HTR-8/SVneo (cell line): ENCODE results near the gene GBF1.
A peak's percentile ranks its signal among the peaks of the same experiment; 100 is the strongest.
"Not testable (repeated sequence)": the region's sequence is repeated elsewhere in the genome, so short reads cannot be mapped to it uniquely, and the experiment has no call there.

ENCODE experiments used
- DNase-seq: peaks from one replicate; pipeline ENCODE4 v3.0.0; 2011; ENCODE audit warnings: low spot score, mixed read lengths; ENCODE audit not compliant: insufficient read length
- FAIRE-seq: peaks from 2 replicates; lab custom pipeline; 2011; peaks lifted over from hg19 to GRCh38; lab: Jason Lieb, UNC

The GBF1 gene

DNA sequence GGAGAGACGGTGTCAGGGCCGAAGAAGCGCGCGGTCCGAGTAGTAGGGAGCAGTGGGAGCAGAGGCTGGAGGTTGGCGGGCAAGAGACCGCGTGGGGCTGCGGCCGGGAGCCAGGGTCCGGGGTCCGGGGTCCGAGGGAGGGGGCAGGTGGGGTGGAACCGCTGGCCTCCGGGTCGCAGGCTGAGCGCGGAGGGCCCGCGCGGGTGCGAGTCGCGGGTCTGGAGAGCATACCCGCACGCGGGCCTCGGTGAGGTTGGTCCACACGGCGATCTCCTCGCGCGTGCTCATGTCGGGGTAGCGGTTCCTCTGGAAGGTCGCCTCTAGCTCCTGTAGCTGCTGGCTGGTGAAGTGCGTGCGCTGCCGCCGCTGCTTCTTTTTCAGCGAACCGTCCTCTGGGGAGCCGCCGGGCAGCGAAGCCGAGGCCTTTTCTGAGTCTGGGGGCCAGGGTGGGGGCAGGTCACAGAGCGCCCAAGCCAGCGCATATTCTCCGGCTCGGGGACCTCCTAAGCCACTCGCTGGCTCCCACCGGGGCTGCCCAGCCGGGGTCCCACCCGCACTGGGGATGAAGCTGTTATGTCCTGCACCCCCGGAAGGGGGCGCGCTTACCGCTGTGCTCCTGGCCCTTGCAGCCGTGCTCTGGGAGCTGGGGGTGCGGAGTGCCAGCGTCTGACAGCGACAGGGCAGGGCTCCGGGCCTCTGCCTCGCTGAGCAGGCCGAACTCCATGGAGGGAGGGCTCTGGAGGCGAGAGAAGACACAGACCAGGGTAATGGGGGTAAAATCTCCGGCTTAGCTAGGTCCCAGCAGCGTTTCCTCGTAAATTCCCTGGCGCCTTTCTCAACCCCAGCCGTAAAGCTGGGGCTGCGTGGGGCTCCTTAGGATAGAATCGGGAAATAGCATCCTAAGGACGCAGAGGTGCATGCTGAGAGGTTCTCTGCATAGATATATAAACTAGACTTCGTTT, 13.7 kb upstream of the GBF1 start:
- FAIRE-seq (peak; percentile 44), DNase-seq (peak; percentile 67)

DNA sequence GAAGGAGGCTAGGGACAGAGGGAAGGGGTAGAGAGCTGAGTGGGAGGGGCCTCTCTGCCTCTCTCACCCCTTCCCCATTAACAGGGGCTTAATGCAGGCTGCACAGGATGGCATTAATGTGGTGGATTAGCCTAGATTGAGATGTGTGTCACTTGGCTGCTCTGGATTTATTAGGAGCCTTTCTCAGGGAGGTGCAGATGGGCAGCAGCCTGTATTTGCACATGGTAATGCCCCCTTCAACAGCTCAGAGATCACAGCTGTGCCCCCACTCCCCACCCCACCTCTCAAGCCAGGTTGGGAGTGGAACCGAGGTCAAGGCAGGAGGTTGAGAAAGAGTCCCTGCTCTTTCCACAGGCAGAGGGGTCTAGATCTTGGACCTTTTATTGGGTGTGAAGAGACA, 11.3 kb upstream of the GBF1 start:
- FAIRE-seq (no peak), DNase-seq (no peak)

DNA sequence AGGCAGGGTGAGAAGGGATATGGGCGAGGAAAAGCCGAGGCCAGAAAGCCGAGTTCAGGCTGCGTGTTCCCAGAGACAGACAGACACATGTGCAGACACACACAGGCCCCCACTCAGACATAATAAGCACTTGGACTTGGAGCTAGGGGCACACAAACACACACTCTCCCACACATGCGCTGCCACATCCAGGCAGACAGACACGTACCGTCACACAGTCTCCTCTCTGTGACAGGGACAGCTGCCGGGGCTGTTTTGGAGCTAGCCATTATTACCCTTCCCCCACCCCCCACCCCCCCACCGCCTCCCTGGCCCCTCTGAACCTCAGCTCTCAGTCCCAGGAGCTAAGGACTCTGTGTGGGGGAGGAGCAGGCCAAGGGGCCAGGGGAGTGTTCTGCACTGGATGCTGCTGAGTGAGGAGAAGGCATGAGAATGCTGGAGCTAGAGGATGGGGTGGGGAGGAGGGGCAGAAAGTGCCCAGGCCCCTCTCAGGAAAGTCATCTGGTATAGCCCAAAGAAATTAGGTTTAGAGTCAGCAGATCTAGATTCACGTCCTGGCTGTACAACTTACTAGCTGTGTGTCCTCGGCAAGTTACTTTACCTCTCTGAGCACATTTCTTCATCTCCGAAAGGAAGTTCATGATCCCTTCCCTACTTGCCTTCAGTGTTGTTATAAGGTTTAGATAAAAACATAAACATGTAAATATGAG, 10.3 kb upstream of the GBF1 start:
- FAIRE-seq (no peak), DNase-seq (no peak)

DNA sequence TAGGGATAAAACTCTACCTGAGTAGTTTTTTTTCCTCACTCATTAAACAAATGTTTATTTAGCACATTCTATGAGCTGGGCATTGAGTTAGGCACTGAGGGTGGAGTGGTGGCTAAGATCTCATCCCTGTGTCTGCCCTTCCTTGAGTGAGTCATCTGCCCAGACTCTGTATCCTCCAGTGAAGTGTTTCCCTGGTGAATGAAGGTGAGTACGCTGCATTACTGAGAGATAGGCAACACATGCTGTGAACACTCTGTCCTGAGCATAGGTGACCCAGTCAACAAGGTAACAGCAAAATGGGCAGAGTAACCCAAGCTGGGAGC, 9.8 kb upstream of the GBF1 start:
- DNase-seq (no peak), FAIRE-seq (no peak)

DNA sequence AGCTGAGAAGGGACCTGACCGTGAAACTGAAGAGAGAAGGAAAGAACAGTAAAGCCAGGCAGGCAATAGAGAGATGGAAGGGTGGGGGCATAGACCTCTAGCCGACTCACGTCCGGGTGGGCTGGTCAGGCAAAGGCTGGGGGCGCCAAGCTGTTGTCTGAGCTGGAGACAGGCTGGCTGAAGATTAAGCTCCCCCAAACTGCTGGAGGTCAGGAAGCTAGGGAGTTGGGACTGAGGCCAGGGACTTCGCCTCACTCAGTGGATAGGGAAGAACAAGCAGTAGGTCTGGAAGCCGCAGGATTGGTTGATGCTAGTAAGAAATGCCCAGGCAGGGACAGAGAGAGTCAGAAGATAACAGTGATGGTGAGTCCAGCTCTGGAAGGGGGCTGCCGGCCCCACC, 9.3 kb upstream of the GBF1 start:
- DNase-seq (no peak), FAIRE-seq (no peak)

DNA sequence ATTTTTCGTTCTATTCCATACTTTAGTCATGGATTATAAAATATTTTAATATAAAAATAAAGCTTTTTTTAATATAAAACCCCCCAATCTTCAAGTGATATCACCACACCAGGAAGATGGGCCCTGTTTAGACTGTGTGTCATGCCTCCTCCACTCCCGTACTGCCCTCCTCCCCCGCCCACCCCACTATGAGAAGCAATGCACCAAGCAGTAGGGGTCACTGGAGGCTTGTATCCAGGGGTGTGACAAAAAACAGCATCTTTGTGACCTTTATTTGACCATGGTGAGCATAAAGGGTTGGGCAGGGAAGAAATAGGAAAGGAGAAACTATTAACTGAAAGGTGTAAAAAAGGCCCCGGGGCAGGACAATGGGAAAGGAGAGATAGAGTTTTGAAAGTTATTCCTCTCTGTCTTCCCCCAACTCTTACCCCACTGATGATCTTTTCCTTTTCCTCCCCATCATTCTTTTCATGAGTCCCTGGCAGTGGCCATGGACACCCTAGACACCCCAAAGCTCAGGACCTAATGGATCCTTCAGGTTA, 7.5 kb upstream of the GBF1 start:
- FAIRE-seq, result no peak
- no peak for DNase-seq

DNA sequence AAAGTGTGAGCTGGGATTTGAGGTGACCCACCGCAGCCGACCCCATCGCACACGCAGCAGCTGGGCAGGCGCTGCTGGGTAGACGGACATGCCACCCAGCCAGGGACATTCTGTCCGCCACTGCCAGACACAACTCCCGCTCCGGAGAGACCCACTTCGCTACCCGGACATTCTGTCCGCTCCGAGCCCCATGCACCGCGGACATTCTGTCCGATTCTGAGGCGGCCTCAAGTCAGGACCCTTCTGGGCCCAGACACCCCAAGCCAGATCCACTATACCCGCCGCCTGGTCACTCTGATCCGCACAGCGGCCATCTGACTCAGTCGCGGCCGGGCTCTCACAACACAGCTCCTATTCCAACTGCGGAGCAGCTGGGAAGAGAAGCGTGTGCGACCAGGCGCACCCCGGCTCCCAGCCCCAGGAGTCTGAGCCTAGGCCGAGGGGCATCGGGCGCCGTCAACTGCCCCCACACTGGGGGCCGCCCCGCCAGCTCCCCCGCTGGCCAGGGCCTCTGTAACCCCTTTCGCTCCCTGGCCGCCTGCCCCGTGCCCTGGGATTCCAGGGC, 4.8 kb upstream of the GBF1 start:
- DNase-seq (no peak), FAIRE-seq (no peak)

DNA sequence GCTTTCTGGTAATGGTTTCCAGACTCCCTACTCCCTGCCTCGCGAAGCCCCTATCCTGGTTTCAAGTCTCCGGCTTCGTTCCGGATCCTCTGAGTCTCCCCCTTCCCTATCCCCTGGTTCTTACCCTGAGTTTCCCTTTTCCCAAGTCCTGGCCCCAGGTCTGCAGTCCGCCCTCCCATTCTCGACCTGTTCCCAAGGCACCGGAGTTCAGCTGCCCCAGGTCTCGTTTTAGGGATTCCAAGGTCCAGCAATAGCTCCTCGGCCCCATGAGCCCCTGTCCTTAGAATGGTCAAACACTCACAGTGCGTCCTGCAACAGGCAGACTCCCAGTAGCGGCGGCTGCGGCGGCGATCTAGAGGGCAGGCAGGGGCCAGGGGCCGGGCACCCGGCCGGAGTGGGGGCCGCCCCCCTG, 4.3 kb upstream of the GBF1 start:
- FAIRE-seq (no peak), DNase-seq (no peak)

DNA sequence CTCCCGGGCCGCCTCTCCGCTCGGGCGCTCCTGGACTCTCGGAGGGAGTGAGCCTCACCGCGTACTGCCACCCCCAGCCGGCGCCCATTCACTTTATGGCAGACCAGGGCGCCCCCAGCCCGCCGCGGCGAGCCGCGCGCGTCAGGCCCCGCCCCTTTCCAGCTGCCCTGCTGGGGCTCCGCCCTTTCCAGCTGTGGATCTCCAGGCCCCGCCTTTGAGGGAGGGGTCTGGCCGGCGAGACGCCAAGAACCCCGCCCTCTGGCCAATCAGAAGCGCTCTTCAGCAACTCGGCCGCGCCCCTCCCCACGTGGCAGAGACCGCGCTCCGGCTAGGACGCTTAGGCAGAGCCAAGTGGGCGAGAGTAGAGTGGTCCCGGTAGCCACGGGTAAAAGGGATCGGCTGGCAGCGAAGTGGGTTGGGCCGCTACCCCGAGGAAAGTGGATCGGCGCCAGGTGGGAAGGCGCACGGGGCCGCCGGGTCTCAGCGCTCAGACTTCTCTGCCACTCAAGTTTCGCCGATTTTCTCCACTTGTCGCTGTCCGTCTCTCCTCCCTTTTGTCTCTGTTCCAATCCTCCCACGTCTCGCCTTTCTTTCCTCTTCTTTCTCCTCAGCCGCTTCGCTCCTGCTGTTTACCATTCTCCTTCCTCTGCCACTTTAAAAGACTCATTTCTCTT, 3.8 kb upstream of the GBF1 start, which contains the start of gene PITX3:
Gene PITX3, minus strand, starts transcription at position 69 of the 674 bp plus-strand sequence. CDS start 9,432 bp downstream, outside the sequence.
- DNase-seq (peak; percentile 65), FAIRE-seq (no peak)

DNA sequence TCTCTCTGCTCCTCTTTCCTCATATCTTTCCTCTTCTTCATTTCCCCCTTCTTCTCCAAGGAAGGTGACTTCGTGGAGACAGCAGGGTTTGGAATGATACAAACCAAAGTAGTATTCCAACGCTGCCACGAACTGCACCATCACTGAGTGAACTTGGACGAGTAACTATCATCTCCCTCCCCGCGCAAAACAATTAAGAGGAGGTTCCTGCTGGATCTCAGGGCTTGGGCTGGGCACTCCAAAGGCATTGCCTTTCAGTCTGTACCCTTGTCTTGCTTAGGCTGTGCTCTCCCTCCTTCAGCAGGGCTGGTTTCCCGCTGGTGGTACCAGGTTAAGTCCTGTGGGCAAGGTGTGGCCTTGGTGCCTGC, 3.2 kb upstream of the GBF1 start:
- FAIRE-seq (no peak), DNase-seq (no peak)

DNA sequence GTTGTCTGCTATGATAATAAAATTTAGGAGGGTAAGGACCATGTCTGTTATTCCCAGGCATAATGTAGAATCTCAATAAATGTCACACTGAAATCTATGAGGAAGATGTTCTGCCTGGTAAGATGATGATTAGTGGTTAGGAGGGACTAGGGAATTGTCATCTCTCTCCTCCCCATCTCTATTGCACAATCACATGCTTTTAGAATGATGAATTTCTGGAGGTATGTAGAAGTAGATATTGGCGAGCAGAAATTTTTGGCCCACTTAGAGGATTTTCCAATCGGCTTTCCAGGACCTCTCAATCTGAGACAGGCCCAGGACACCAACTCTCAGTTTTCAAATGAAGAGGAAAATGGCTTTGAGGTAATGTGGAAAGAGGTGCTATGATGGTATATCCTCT, 2.0 kb upstream of the GBF1 start:
- DNase-seq, result peak; percentile 68
- FAIRE-seq, result peak; percentile 40

DNA sequence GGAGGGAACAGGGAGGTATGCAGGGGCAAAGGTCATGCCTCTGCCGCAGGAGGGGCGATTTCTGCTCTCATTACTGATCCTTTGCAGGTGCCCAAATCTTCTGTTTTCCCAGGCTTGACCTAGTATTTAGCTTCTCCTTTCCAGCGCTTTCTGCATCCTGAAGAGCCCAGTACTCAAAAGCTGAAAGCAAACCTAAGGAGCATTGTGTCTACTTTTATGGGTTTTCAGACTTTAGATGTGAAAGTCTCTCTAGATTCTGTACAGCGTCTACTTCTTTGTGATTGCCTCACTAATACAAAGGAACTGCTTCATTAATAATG, 560 bp downstream of the GBF1 start:
- FAIRE-seq, result no peak
- DNase-seq, result no peak

DNA sequence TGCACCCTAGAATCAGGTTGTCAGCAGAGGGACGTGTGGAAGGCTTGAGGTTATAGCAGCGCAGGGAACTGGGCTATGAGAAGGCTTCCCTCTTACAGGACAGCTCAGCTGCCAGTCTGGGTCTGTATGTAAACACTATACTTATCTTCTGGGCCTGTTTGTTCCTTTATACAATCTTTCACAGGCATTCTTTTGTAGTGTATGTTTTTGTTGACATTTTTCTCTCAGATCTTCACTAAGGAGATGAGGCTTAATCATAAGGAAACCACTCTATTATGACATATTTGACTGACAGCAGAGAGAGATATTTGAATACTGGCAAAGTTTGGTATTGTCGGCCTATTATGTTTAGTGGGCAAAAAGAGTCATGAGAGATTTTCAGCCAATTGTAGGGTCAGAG, 929 bp downstream of the GBF1 start:
- FAIRE-seq (no peak), DNase-seq (no peak)

DNA sequence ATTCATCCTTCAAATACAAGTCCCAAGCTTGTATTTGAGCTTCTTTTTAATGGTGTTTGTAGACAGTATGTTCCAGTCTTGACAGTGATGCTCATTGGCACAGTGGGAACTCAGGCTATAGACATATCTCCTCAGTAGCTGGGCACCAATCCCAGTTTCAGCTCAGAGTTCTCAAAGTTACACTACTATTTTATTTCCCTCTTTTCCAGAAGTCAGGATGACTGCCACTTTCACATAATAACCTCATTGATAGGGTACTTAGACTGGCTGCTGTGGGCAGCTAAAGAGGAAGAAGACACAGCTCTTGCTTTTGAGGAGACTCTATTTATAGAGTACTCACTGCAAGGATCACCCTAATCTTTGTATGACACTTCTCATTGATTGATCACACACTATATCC, 2.4 kb downstream of the GBF1 start:
- DNase-seq, result no peak
- FAIRE-seq, result no peak

DNA sequence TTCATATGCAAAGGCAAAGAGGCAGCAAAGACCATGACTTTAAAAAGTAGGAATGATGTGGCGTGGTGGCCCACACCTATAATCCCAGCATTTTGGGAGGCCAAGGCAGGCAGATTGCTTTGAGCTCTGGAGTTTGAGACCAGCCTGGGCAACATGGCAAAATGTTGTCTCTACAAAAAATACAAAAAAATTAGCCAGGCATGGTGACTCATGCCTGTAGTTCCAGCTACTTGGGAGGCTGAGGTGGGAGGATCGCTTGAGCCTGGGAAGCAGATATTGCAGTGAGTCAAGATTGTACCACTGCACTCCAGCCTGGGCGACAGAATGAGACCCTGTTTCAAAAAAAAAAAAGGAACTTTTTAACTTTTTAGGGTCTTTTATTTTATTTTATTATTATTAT, 7.2 kb downstream of the GBF1 start:
- not testable (repeated sequence) for DNase-seq, FAIRE-seq

DNA sequence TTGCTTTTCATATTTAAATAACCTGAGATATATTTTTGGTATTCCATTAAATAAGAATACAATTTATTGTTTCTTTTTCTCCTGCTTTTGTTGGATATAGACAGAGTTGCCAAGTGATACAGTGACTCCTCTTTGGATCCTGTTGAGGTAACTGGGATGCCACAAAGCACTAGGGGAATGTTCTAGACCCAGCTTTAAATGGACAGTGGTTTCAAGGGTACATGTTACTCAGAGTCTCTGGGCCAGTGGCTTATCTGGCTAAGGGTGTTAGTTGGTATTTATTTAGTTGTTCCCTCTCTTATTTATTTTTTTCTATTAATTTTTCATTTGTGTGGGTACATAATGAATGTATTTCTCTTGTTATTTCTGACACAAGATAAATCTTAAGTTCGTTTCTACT, 9.1 kb downstream of the GBF1 start:
- DNase-seq, result no peak
- no peak for FAIRE-seq

DNA sequence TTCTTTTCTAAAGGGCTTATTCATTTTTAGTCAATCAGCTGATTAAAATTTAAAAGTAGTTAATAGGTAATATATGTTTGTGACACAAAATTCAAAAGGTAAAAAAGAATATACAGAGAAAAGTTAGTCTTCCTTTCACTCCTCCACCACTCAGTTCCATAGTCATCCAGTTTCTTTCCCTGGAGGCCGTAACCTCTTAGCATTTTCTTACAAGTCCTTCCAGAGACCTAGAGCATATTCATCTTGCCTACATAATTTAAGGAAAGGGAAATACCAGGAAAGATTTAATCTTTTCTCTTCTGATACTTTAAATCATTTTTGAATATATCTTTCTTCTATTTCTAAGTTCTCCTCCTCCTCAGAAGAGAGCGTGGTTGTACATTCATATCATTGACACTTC, 10.1 kb downstream of the GBF1 start:
- DNase-seq (no peak), FAIRE-seq (no peak)

DNA sequence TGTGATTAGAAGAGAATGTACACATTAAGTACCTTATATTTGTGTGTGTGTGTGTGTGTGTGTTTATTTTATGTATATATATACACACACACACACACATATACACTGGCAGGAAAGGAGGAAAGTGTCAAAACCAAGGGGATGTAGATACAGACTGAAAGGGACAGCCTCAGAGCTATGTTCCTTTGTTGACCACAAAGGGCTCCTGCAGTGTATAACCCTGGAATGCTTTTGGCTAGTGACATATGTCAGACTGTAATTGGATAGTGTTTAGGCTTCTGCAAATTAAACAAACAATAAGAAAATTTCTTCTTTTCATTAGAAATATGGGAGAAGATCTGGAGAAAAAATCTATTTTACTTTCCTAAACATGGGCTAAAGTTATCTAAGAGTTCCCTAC, 15.9 kb downstream of the GBF1 start:
- DNase-seq (no peak), FAIRE-seq (no peak)

DNA sequence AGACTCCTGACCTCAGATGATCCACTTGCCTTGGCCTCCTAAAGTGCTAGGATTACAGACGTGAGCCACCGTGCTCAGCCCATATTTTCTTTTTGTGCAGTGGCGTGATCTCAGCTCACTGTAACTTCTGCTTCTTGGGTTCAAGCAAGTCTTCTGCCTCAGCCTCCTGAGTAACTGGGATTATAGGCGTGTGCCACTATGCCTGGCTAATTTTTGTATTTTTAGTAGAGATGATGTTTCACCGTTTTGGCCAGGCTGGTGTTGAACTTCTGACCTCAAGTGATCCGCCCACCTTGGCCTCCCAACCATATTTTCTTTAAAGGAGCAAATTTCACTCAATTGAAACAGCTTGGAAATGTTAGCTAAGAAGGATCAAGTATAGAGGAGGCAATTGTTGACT, 16.5 kb downstream of the GBF1 start:
- FAIRE-seq (no peak), DNase-seq (no peak)

DNA sequence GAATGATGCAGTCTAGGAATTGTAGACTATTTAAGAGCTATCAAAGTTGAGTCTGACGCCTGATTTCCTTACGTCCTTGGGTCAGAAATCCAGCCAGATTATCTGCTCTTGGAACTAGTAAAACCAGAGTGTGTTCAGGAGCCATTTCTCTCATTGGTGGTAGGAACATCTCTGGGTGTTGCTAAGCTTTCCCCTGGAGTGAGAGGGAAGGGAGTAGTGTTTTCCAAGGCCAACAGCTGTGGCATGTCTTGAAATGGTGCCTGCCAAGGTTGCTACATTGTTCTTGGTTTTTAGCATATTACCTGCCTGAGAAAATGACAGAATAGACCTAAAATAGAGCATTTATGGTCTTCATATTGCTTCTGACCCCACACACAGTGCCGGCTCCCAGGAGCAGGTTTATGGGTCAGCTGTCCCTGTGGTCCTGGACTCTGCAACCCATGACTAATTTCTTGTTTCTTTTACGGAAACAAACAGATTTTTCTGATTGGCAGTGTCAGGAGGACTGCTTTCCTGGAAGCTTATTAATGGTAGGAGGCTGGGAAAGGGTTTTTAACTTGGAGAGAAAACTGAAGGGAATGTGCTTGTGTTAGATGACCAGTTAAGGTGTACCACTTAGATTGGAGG, 17.5 kb downstream of the GBF1 start:
- FAIRE-seq (no peak), DNase-seq (no peak)
